NT2/D1 (cell line): ENCODE measurements around the gene PHF23.

ENCODE experiments used
- SUZ12 ChIP-seq: IDR thresholded peaks from 2 replicates; pipeline ENCODE4 v1.6.1; 2011; ENCODE audit not compliant: insufficient read length, insufficient read depth; ENCODE audit errors: extremely low read depth
- YY1 ChIP-seq: IDR thresholded peaks from 2 replicates; pipeline ENCODE4 v1.6.1; 2011; ENCODE audit not compliant: insufficient read length, insufficient read depth

- no peak for TF ChIP-seq YY1
- no peak for TF ChIP-seq SUZ12
These were observed 27.6 kb downstream of the PHF23 start for GRCh38 chr17:7211491-7212273.
